ENCODE results near the gene SMIM45.

SMIM45 gene

DNA sequence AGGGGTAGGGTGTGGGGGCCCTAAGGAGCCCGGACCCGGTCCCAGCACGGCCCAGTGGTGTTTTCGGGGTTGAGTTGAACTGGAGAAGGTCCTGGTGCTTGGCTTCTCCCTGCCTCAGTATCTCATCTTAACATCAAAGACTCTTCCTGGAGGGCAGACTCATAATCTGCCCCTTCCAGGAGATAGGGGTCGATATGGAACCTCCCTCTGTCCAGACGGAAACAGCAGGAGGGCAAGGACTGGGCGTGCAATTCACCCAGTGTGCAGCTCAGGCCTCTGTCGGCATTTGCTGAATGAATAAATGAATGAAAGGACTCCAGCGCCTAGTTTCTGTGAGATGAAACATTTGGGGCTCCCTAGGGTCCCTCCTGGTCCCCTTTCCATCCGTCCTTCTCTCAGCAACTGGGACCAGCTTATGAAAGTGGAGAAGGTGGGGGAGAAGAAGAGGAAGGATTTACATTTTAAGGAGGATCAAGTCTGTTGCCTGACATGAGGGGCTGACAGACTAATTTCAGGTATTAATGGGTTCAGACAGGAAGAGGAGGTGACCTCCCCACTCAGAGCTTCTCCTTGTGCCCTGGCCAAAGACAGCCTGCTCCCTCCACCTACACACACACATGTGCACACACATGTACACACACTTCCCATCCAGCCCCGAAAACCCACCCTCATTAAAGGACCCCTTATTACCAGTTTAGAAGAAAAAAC lies 36.0 kb upstream of the SMIM45 start:
- no peak for DNase-seq

DNA sequence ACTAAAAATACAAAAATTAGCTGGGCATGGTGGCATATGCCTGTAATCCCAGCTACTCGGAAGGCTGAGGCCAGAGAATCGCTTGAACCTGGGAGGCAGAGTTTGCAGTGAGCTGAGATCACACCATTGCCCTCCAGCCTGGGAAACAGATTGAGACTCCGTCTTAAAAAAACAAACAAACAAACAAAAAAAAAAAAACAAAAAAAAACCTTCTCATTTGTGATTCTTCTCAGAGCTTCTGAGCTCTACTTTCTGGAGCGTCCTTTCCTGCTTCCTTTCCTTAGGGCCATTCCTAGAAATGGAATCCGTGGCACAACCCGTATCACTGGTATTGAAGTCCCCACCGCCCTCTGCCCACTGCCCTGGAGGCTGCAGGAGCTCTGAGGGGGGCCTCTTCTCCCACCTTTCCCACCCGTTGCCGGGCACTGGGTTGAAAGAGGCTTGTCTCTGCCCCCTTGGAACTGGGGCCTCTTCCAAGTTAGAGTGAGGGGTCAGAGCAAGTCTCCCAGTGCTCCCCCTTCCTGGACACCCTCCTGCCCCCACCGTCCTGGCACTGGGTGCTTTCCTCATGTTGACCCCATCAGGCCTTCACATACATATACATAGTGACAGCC lies 35.1 kb upstream of the SMIM45 start:
- no peak for DNase-seq

DNA sequence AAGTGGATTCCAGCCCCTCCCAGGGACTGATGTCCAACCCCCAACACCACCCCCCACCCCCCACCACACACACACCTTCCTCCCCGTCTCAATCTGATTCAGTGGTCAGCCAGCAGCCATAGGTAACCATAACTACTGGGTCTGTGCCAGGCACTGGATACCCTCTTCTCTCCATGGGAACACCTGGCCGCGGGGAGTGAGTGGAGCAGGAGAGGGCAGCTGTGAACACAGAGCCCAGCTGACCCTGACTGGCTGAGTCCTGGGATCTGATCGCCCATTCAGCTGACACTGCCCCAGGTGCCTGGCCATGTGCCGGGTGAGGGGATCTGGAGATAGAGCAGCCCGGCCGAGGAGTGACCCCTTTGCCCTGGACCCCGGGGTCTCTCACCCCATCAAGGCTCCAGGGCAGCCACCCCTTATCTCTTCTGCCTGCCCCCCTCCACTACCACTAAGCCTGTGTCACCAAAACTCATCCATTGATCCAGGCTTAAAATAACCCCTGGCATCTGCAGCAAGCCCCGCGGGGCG lies 34.5 kb upstream of the SMIM45 start:
- no peak for DNase-seq

DNA sequence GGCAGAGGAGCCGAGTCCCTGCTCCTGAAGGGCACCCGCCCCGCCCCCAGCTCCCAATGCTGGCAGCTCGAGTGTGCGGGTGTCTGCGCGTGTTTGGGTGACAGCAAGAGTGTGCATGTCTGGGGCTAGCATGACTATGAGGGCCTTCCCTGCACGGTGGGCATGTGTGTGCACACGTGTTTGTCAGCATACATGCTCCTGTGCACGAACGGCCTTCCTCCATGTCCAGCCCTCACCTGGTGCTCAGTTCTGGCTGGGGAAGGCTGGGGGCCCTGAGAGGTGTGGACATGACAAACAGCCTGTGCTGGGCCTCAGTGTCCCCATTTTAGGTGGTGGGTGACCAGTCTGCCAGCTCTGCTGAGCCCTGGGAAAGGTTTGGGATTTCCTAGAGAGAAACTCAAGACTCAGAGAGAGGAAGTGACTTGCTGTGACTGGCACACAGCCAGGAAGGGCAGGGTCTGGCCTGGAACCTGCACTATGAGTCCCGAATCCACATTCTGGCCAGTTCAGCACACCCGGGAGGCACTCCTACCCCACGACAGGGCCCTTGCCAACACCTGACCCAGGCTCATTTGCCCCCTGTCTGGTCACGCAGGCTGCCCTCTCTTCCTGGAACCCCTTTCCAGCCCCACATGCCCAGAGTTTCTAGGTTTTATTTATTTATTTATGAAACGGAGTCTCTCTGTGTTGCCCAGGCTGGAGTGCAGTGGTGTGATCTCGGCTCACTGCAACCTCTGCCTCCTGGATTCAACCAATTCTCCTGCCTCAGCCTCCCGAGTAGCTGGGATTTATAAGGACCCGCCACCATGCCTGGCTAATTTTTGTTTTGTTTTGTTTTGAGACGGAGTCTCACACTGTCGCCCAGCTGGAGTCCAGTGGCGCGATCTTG lies 33.8 kb upstream of the SMIM45 start:
- DNase-seq, result peak; percentile 76

DNA sequence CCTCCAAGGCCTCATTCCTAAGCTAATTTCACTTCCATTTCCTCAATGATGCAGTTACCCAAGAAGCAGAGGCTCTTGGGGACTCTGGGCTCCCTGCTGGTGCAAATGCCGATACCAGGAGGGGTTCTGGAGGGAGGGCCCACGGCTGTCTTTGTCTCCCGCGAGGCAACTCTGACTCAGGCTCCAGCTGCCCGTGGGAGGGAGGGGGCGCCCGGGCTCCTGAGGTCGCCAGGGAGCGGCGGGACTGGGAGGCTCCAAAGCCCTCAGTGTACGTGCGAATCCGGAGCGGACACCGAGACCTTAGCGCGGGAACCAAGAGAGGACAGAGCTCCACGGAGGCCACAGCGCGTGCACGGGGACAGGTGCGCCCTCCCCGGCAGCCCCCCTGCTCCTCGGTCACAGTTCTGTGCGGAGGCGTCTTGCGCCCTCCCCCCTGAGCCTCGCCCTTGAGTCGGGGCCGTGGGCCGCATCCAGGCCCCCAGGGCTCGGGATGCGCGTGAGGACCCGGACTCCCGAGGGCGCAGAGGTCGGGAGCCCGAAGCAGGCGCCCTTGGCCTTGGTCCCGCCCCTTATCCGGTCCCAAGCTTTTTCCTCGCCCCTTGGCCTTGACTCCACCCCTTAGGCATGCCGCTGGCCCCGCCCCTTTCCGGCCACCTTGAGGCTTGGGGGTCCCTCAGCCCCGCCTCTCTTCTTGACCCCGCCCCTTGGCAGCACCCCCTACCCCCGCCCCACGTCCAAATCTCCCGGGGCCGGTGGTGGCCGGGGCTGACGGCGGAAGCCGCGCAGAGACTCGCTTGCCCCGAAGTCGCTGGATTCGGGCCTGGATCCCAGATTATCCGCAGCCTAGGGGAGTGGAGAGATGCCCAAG lies 32.4 kb upstream of the SMIM45 start:
- peak; percentile 70 for DNase-seq

DNA sequence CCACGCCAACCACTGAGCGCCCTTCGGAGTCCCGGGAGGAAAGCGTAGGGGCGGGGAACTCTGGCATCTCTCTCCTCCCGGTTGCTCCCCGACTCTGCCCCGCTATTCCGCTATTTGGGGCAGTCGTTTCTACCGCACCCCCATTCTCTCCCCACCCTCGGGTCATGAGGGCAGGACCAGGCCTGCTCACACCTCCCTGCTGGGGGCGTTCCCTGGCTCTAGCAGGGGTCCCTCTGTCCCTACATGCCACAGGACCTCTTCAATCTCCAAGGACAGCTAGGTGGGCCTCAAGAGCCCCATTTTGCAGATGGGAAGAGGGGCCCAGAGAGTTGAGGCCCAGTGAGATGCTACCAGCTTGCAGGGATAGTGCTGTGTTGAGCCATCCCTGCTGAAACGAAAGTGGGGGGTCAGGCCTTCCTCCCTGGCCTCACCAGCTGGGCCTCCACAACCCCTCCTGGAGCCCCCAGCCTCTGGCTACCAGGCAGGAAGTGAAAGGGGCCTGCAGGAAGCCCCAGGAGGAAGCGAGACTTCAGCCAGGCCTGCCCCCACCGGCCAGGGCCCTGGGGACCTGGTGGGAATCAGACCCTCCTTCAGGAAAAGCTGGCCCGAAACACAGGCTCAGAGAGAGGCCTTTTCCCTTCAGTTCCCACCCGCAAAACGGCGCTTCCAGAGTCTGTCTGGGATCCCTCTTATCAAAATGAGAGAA lies 31.5 kb upstream of the SMIM45 start:
- DNase-seq, result peak; percentile 54

DNA sequence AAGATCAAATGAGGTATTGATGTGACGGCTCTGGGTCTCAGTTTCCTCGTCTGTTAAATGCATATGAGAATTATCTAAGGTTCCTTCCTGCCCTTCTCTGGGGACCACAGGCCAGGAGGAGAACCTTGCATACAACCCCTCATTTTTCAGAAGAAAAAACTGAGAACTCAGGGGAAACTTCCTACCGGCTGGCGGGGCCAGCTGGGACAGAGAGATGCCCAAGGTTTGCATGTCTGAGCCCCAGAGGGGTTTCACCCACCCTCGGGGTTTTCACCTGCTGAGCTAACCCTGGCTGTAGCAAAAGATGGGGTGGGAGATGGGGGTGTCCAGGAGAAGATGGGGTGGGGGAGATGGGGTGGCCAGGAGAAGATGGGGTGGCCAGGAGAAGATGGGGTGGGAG lies 29.6 kb upstream of the SMIM45 start:
- DNase-seq, result no peak

DNA sequence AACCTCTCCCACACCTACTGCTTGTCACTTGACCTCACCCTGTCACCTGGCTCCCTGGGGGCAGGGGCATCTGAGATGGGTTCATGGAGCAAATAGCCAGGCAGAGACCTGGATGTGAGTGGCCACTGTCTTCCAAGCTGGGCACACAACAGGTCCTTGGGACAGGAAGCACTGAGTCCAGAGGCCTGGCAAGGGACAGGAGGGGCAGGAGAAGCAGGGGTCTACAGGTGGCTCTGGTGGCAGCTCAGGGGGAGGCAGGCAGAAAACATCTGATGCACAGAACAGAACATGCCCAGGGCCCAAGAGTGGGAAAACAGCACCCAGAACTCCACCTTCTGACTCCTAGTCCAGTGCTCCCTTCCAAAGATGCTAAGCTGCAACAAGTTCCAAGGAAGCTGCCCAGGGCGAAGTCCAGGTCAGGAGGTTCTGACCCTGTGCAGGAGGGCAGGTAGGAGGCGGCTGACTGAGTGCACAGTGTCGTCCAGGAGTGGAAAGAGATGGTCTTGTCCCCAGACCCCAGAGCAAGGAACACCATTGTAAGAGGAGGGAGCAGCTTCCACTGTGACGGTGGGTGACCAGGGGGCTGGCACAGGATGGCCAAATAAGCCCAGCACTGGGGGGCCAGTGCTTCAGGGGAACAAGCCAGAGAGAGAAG lies 28.9 kb upstream of the SMIM45 start:
- DNase-seq, result no peak

DNA sequence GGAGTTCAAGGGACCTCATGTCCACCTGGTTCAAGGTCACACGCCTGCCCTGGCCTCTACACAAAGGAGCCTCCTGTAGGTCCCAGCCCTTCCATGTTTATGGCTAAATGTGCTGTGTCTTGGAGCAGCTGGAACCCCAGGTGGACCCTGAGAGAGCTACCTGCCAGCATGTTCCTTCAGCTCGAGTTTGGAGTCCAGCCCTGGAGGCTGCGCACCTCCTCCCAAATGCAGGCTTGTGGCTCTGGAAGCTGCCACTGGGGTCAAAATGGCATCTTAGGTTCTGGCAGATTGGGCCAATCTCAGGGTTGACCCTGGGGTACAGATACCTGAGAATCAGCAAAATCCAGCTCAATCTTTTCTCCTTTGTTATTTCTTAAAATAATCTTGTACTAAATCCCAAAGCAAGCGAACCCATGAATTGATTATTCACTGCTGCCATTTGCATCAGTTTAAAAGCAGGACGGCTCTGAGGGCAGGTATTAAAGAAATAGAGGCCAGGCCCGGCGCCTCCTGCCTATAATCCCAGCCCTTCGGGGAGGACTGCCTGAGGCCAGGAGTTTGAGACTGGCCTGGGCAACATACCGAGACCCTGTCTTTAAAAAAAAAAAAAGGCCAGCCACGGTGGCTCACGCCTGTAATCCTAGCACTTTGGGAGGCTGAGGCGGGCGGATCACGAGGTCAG lies 28.2 kb upstream of the SMIM45 start:
- no peak for DNase-seq

DNA sequence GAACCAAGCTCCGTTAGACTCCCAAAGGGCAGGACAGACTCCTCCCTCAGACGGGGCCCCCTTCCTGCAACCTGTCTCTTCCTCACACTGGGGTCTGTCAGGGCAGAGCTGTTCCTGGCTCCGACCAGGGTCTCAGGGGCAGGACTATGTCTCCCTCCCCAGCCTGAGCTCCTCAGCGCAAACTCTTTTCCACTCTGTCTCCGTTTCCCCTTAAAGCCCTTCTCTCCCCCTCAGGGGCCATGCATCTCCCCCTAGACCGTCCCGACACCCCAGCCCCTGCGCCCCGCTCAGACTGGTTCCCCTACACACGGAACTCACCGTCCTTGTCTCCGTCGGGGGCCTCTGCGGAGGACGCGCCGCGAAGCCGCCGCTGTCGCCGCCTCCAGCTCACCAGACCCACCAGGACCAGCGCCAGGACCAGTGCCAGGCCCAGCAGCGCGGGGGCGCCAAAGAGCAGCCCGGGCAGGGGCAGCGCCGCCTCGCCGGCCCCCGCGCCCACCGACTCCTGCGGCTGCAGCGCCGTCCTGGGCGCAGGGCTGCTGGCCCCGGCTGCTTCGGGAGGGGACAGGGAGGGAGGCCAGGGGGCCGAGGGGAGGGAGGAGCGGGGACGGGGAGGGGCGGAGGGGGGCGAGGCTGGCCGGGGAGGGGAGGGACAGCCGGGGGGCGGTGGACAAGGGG lies 26.0 kb upstream of the SMIM45 start:
- DNase-seq, result peak; percentile 65

DNA sequence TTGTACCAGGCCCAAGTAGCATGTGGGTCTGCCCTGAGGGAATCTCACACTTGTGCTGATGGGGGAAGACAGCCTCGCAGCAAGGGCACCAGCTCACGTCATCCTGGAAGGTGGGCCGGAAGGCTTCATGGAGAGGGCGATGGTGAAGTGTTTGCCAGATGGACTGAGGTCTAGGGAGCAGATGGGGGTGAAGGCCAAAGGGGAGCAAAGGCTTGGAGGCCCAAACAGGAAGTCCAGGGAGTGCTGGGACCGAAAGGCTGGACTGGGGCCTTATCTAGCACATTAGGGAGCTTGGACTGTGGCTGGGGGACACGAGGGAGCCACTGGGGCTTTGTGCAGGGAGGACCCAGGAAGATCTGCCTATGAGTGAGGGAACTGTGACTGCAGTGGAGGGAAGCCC lies 24.1 kb upstream of the SMIM45 start:
- DNase-seq, result no peak

DNA sequence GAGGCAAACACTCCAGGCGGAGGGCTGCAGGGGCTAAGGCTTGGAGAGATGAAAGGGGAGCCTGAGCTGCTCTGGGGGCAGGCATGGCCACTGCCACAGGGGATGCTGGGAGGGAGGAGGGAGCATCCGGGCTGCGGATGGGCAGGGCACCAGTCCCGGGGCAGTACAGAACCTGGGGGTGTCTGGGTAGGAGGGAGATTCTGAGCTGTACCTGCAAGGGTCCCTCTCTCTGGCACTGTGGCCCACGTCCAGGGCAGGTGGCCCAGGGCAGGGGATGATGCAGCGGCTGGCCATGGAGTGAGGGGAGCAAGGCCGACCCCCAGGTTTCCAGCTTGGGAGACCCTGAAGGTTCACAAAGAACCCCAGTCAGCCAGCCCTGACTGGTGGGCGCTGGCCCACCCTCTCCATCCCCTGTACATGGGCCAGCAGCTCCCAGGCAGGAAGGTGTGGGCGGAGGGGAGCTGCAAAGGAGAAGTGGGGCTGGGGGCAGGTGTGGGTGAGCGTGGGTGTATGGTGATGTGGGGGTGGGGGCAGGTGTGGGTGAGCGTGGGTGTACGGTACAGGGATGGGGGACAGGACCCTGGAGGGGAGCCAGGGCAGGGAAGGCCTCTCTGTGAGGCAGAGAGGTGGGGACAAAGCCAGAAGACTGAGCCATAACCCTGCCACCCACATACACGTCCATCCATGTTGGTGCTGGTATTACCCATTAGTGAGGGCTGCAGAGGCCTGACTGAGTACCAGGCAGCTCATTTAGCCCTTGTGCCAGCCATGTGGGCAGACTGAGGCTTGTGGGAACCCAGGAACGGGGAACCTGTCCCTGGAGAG lies 23.1 kb upstream of the SMIM45 start:
- DNase-seq, result no peak

DNA sequence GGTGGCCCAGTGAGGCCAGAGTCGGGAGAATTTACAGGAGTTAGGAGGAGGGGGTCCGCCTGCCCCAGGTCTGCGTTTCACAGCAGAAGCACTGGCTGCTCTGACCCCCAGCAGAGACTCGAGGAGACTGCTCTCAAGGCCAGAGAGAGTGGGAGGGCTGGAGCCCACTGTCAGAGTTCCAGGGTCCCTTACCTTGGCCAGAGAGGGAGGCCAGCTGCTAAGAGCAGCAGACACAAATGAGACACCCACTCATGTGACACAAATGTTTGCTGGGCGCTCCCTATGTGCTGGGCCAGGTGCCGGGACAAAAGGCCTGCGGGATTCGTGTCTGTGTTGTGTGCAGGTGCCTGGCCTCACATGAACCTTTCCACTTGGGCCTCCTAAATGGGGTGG lies 22.5 kb upstream of the SMIM45 start:
- DNase-seq, result no peak

DNA sequence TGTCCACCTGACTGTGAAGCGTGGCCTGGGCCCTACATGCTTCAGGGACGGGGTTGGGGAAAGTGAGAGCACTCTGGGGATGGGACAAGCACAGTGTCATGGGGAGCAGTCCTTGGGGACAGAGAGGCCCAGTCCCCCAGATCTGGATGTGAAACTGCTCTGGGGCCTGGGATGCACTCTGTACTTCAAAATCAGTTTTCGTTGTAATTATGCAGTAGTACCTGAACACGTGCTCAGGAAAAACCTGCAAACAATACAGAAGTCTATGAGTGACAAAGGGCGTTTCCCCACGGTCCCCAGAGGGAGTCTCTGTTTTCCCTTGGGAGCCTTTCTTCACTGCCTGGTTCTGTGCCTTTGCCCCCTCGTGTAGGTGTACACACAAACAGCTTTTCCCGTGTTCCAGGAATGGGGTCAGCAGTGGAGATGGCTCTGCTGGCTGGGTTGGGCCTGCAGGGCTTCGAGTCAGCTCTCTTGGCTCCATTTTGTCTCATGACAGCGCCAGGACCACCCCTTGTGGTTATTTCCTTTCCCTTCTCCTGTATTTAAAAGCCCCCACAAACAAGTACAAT lies 20.2 kb upstream of the SMIM45 start:
- no peak for DNase-seq

DNA sequence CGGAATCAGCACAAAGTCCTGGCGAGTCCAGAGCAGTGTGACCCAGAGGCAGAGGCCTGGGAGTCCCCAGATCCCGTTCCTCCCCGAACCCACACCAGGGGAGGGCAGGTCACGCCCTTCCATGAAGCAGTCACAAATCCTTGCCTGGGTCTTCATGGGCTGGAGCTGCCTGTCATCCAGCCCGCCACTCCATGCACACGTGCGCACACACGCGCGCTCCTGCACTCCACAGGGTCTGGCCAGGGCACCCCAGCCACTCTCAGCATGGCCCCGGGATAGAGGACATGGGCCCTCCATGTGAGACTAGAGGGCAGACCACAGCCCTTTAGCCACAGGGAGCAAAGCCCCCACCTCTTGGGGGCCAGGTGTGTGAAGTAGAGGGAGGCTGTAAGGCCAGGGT lies 19.6 kb upstream of the SMIM45 start:
- DNase-seq, result no peak

DNA sequence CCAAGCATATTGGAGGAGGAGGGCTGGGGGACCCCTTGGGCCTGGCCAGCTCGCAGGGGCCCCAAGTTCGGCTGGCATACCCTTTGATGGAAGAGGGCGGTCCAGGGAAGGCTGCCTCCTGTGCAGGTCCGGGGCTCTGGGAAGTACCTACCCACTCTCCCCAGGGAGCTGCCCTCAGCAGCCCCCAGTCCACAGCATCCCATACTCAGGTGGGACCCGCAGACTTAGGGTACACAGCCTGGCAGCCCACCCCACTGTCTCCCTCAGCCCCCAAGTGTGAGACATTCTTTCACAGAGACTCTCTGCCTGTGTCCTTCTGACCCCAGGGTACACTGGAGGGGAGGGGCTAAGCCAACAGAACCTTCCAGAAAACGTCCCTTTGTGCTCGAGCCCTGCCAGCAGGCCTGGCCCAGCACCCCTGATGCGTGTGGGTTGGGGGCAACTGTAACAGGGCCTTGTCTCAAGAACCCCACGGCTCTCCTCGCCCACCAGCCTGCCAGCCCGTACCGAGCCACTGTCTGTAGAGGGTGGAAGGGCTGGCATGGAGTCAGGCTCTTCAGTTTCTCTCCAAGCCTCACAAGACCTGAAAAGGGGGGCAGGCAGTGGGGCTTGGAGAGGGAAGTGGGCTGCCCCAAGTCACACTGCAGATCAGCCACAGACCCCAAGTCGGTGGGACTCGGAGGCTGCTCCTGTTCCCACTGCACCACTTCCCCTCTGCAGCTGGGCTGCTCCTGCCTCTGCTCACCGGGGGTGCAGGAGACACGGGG lies 18.4 kb upstream of the SMIM45 start:
- no peak for DNase-seq

DNA sequence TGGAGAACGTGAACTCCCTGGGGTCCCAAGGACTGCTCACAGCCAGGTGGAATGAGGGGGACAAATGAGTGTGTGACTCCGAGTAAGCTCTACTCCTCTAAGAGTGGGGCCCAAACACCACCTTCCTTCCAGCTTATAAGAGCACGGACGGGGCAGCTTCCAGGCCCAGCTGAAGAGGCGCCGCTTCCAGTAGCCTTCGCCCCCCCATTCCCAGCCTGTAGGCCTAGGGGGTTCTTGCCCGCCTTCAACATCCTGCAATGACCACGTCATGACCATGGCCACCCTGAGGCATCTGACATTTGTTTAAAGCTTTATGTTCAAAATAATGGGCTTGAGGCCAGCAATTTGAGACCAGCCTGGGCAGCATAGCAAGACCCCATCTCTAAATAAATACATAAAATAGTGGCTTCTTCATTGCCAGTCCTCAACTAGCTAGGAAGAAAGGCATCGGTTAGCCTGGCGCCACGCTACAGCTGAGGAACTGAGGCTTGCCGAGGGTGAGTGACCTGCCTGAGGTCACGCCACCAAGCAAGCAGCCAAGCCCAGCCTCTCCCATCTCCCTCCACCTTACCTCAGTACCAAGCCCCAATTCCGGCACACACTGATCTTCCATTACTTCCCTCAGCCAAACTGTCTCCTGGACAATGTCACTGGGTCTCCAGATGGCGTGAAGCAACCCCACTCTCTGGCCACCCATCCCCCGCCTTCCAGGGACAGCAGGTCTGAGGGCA lies 17.5 kb upstream of the SMIM45 start:
- no peak for DNase-seq

DNA sequence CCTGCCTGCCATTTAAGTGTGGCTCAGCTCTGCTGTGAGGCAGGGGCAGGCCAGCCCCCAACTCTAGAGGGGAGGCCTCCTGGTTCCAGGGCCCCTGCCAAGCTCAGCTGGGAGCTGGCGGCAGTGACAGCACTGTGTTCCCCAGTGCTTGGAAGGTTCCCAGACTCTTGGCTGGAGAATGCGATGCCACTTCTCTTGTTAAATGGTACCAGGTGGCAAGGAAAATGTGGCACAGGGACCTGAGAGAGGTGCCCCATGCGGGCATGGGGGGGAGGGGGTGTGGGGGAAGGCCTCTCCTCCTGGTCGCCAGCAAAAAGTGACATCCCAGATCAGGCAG lies 17.0 kb upstream of the SMIM45 start:
- DNase-seq, result no peak
